Panc1 (cell line): ENCODE measurements around the gene LRRC1. TPM values are rescaled to one million over a fixed set of nuclear protein-coding genes. Genes with fewer than 3 reads are reported as not detected.

Experiments
- ATAC-seq: fragments of 200-7000 bp; cut with Tn5 transposase; 2 replicates; pipeline ENCODE4 v1.9.1; 2020; ENCODE audit warnings: mild to moderate bottlenecking, moderate library complexity
- BruUV-seq: library from RNA; stranded (reverse); fragments of 400-500 nt; replicated peaks from 2 replicates; lab custom pipeline; 2021; lab: Mats Ljungman, UMichigan
- CTCF ChIA-PET: fragments of 300-600 bp; sonication (Branson Sonifier 250); formaldehyde crosslinking; loops from one replicate; lab custom pipeline; 2022; ENCODE audit warnings: antibody characterized with exemption; lab: Charles Lee
- POLR2A ChIA-PET: fragments of 300-600 bp; sonication (Branson Sonifier 250); formaldehyde crosslinking; loops from one replicate; lab custom pipeline; 2022; ENCODE audit warnings: antibody characterized with exemption; lab: Charles Lee
- DNase-seq: peaks from one replicate; pipeline ENCODE4 v3.0.0-alpha.2; 2010; ENCODE audit warnings: low read depth, low spot score
- H3K27ac ChIP-seq: 2 replicates; pipeline ENCODE4 v1.5.1; 2011; ENCODE audit warnings: mild to moderate bottlenecking, low read length, inconsistent platforms
- H3K27me3 ChIP-seq: fragments of 200-500 bp; sonication (Bioruptor generic); 2 replicates; pipeline ENCODE4 v1.6.0; 2014; ENCODE audit warnings: low read length, inconsistent platforms; ENCODE audit not compliant: control insufficient read depth, insufficient read depth
- H3K36me3 ChIP-seq: fragments of 200-500 bp; sonication (Bioruptor generic); 2 replicates; pipeline ENCODE4 v1.5.1; 2014; ENCODE audit warnings: inconsistent platforms, mild to moderate bottlenecking, low read length, moderate library complexity; ENCODE audit not compliant: control insufficient read depth, insufficient read depth
- H3K4me1 ChIP-seq: 2 replicates; pipeline ENCODE4 v1.5.1; 2011; ENCODE audit warnings: inconsistent platforms, mild to moderate bottlenecking, low read length, moderate library complexity; ENCODE audit not compliant: control insufficient read depth, insufficient read depth
- H3K4me3 ChIP-seq, 2 experiments: 2 replicates each; pipeline ENCODE4 v1.5.1; 2011 to 2012; ENCODE audit warnings: low read depth in 2 of 2, low read length in 2 of 2, mild to moderate bottlenecking in 2 of 2, inconsistent platforms in 1 of 2, moderate library complexity in 1 of 2
- H3K9me3 ChIP-seq: fragments of 200-500 bp; sonication (Bioruptor generic); 2 replicates; pipeline ENCODE4 v1.5.1; 2014; ENCODE audit warnings: low read depth, mild to moderate bottlenecking, inconsistent platforms, low read length, moderate library complexity; ENCODE audit not compliant: control insufficient read depth, insufficient read depth
- CTCF ChIP-seq: fragments of 450-650 bp; IDR thresholded peaks from 2 replicates; pipeline ENCODE4 v1.5.1; 2017; ENCODE audit warnings: mild to moderate bottlenecking
- POLR2AphosphoS5 ChIP-seq: IDR thresholded peaks from 2 replicates; pipeline ENCODE4 v1.6.1; 2012; ENCODE audit warnings: mild to moderate bottlenecking, low read depth, low read length, moderate library complexity
- REST ChIP-seq, 2 experiments: IDR thresholded peaks; 2 replicates each; pipeline ENCODE4 v1.6.1; 2011 to 2012; ENCODE audit warnings: low read depth in 2 of 2, control low read depth in 1 of 2, low read length in 1 of 2, mild to moderate bottlenecking in 1 of 2, moderate library complexity in 1 of 2; ENCODE audit not compliant: insufficient read depth in 1 of 2
- SIN3A ChIP-seq: IDR thresholded peaks from 2 replicates; pipeline ENCODE4 v1.6.1; 2012; ENCODE audit warnings: low read depth, mild to moderate bottlenecking, low read length, moderate library complexity, borderline replicate concordance; ENCODE audit not compliant: insufficient read depth
- TCF7L2 ChIP-seq: IDR thresholded peaks from 2 replicates; pipeline ENCODE4 v1.6.1; 2011; ENCODE audit warnings: mild to moderate bottlenecking, low read depth, low read length, inconsistent platforms
- in situ Hi-C: cut with HindIII; loops from 2 replicates; pipeline ENCODE4 v1.10.0; 2016; ENCODE audit warnings: low sequenced_read_pairs, low pct_unique_long_range_greater_than_20kb
- intact Hi-C: fragments of 100-400 bp; cut with micrococcal nuclease; formaldehyde crosslinking; loops from one replicate; pipeline ENCODE4 v1.10.0; 2022; ENCODE audit not compliant: unreplicated experiment
- total RNA-seq: library from RNA; stranded (reverse); gene quantifications from one replicate; pipeline ENCODE4 v1.2.1, GENCODE V29; 2021; ENCODE audit not compliant: unreplicated experiment

LRRC1 gene
- total RNA-seq, 1 experiment from 2014 or later, result 13.8 TPM

- H3K9me3 ChIP-seq, result no peaks in the 10 kb centered on the region
- POLR2A ChIA-PET, result no interaction called here
- no peaks in the 10 kb centered on the region for H3K27me3 ChIP-seq
- intact Hi-C loops (no loop called here), in situ Hi-C loops (no loop called here)
- no peak overlapping the region for H3K4me3 ChIP-seq
- TF ChIP-seq CTCF (no peak), SIN3A (no peak), TCF7L2 (no peak), POLR2AphosphoS5 (no peak), REST (IDR thresholded peaks at IDR 0.05; ENCODE audit: insufficient read depth in 1 of 2, low read depth in 2 of 2, low read length in 1 of 2) (no peak)
- no TSS peak for BruUV-seq
- H3K4me1 ChIP-seq, result no peaks in the 10 kb centered on the region
- no peaks in the 10 kb centered on the region for H3K36me3 ChIP-seq
- no peak for DNase-seq
- CTCF ChIA-PET, result no interaction called here
- no peak for ATAC-seq
- H3K27ac ChIP-seq, result no peak overlapping the region
Observed at GRCh38 chr6:53889365-53889764, 94.6 kb downstream of the LRRC1 start.

GRCh38 chr6:53892707-53893106 is 97.9 kb downstream of the LRRC1 start:
- ChIA-PET POLR2A (no interaction called here), CTCF (no interaction called here)
- intact Hi-C loops, result no loop called here
- H3K36me3 ChIP-seq, result no peaks in the 10 kb centered on the region
- no peaks in the 10 kb centered on the region for H3K9me3 ChIP-seq
- TF ChIP-seq CTCF (0 out of 2 replicates have a peak, but pooled peaks have one; percentile 3), REST (IDR thresholded peaks at IDR 0.05; ENCODE audit: insufficient read depth in 1 of 2, low read depth in 2 of 2, low read length in 1 of 2) (no peak)
- no TSS peak for BruUV-seq
- no peaks in the 10 kb centered on the region for H3K27me3 ChIP-seq
- no peak overlapping the region for H3K4me3 ChIP-seq
- ATAC-seq, result no peak
- no peak overlapping the region for H3K27ac ChIP-seq
- no peak for DNase-seq
- no peaks in the 10 kb centered on the region; the same call in 1 of the 2 replicates for H3K4me1 ChIP-seq
- in situ Hi-C loops, result no loop called here
